K562 (cell line): ENCODE measurements around the gene MYBL2.

Source experiments
- ELF4 ChIP-seq: fragments of 450-650 bp; formaldehyde crosslinking; IDR thresholded peaks from 2 replicates; pipeline ENCODE4 v1.4.0; 2022; ENCODE audit warnings: missing genetic modification characterization
- EZH2 ChIP-seq: IDR thresholded peaks from 2 replicates; pipeline ENCODE4 v1.6.1; 2012; ENCODE audit warnings: low read depth, mild to moderate bottlenecking, inconsistent platforms, low read length, borderline replicate concordance
- SPI1 ChIP-seq: IDR thresholded peaks from 2 replicates; pipeline ENCODE4 v1.6.1; 2011; ENCODE audit warnings: low read depth, low read length, control low read depth, borderline replicate concordance
- XRCC4 ChIP-seq: IDR thresholded peaks from one replicate; pipeline ENCODE4 v1.6.1; 2011; ENCODE audit not compliant: insufficient read depth, insufficient read length; ENCODE audit errors: extremely low read depth
- ZBTB7A ChIP-seq: IDR thresholded peaks from 2 replicates; pipeline ENCODE4 v1.6.1; 2011; ENCODE audit warnings: low read depth, mild to moderate bottlenecking, low read length, moderate library complexity, borderline replicate concordance; ENCODE audit not compliant: control insufficient read depth
- TF ChIP-seq, protein P1 (sequence below): fragments of 450-650 bp; formaldehyde crosslinking; IDR thresholded peaks from 2 replicates; pipeline ENCODE4 v1.4.0; 2022; ENCODE audit warnings: missing genetic modification characterization
- TF ChIP-seq, protein P2 (sequence below): sonication (generic); formaldehyde crosslinking; IDR thresholded peaks from 2 replicates; pipeline ENCODE4 v1.9.0; 2022; ENCODE audit warnings: mild to moderate bottlenecking, missing genetic modification reagents
- TF ChIP-seq, protein P3 (sequence below), 3 experiments: IDR thresholded peaks in 2 of 3; conservative IDR thresholded peaks in 1 of 3; 2 replicates each; pipeline ENCODE4 v1.5.1; 2011 to 2012; ENCODE audit warnings: low read length in 3 of 3, mild to moderate bottlenecking in 3 of 3, control low read depth in 2 of 3, improper control_type of control experiment in 1 of 3, inconsistent platforms in 1 of 3, low read depth in 1 of 3, mixed read lengths in 1 of 3, moderate library complexity in 1 of 3; ENCODE audit not compliant: insufficient read depth in 2 of 3
- TF ChIP-seq, protein P4 (sequence below), 2 experiments: fragments of 450-650 bp in 1 of 2; sonication (generic) in 1 of 2; formaldehyde crosslinking; conservative IDR thresholded peaks; 2 replicates each; pipeline versions ENCODE4 v1.4.0 to v1.8.1; 2020 to 2022; ENCODE audit warnings: mild to moderate bottlenecking in 1 of 2, missing genetic modification reagents in 1 of 2

DNA sequence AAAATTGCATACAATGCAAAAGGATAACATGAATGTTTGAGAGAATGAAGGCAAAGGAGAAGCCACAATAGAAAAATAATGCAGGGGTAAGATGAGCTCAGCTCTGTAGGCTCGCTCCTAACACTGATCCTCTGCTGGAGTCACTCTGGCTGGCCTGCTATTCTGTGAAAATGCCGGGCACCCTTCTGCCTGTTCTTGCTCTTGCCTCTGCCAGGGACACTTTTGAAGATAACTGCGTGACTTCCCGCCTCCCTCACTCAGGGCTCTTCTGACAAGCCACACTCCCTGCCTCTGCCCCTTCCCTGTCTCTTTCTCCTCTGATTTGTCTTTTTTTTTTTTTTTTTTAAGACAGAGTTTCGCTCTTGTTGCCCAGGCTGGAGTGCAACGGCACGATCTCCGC lies 35.3 kb upstream of the MYBL2 start:
- TF ChIP-seq ELF4 (CRISPR knock-in tag): no peak
- TF ChIP-seq, protein P1, sequence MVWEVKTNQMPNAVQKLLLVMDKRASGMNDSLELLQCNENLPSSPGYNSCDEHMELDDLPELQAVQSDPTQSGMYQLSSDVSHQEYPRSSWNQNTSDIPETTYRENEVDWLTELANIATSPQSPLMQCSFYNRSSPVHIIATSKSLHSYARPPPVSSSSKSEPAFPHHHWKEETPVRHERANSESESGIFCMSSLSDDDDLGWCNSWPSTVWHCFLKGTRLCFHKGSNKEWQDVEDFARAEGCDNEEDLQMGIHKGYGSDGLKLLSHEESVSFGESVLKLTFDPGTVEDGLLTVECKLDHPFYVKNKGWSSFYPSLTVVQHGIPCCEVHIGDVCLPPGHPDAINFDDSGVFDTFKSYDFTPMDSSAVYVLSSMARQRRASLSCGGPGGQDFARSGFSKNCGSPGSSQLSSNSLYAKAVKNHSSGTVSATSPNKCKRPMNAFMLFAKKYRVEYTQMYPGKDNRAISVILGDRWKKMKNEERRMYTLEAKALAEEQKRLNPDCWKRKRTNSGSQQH (CRISPR knock-in tag): no peak
- TF ChIP-seq, protein P2, sequence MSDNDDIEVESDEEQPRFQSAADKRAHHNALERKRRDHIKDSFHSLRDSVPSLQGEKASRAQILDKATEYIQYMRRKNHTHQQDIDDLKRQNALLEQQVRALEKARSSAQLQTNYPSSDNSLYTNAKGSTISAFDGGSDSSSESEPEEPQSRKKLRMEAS (CRISPR knock-in tag): no peak
- TF ChIP-seq, protein P3, sequence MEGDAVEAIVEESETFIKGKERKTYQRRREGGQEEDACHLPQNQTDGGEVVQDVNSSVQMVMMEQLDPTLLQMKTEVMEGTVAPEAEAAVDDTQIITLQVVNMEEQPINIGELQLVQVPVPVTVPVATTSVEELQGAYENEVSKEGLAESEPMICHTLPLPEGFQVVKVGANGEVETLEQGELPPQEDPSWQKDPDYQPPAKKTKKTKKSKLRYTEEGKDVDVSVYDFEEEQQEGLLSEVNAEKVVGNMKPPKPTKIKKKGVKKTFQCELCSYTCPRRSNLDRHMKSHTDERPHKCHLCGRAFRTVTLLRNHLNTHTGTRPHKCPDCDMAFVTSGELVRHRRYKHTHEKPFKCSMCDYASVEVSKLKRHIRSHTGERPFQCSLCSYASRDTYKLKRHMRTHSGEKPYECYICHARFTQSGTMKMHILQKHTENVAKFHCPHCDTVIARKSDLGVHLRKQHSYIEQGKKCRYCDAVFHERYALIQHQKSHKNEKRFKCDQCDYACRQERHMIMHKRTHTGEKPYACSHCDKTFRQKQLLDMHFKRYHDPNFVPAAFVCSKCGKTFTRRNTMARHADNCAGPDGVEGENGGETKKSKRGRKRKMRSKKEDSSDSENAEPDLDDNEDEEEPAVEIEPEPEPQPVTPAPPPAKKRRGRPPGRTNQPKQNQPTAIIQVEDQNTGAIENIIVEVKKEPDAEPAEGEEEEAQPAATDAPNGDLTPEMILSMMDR (IDR thresholded peaks at IDR 0.05 in 2 of 3, conservative IDR thresholded peaks at IDR 0.05 in 1 of 3; ENCODE audit: insufficient read depth in 2 of 3, low read depth in 1 of 3, low read length in 3 of 3): no peak
- TF ChIP-seq, protein P4, sequence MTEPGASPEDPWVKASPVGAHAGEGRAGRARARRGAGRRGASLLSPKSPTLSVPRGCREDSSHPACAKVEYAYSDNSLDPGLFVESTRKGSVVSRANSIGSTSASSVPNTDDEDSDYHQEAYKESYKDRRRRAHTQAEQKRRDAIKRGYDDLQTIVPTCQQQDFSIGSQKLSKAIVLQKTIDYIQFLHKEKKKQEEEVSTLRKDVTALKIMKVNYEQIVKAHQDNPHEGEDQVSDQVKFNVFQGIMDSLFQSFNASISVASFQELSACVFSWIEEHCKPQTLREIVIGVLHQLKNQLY (CRISPR knock-in tag; conservative IDR thresholded peaks at IDR 0.05): no peak
- no peak for TF ChIP-seq ZBTB7A
- no peak for TF ChIP-seq EZH2
- TF ChIP-seq SPI1: no peak
- no peak for TF ChIP-seq XRCC4
